22Rv1 (cell line): Measurements from ENCODE around the gene MAN2A2.

Experiments used
- CTCF ChIP-seq: fragments of 450-650 bp; IDR thresholded peaks from 2 replicates; pipeline ENCODE4 v1.5.1; 2017; ENCODE audit warnings: mild to moderate bottlenecking
- ZFX ChIP-seq: fragments of 450-650 bp; IDR thresholded peaks from 2 replicates; pipeline ENCODE4 v1.6.1; 2017; ENCODE audit warnings: antibody characterized with exemption, borderline replicate concordance

GRCh38 chr15:90893175-90894090, 9.7 kb upstream of the MAN2A2 start:
- peak; percentile 53 for TF ChIP-seq CTCF
- TF ChIP-seq ZFX: no peak
